GM18858 (cell line): ENCODE results near the gene CHMP4A.

ENCODE experiments used
- ATAC-seq: cut with Tn5 transposase; IDR thresholded peaks from one replicate; pipeline ENCODE4 v1.9.1; 2021; ENCODE audit not compliant: unreplicated experiment

Gene CHMP4A, protein sequence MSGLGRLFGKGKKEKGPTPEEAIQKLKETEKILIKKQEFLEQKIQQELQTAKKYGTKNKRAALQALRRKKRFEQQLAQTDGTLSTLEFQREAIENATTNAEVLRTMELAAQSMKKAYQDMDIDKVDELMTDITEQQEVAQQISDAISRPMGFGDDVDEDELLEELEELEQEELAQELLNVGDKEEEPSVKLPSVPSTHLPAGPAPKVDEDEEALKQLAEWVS

DNA sequence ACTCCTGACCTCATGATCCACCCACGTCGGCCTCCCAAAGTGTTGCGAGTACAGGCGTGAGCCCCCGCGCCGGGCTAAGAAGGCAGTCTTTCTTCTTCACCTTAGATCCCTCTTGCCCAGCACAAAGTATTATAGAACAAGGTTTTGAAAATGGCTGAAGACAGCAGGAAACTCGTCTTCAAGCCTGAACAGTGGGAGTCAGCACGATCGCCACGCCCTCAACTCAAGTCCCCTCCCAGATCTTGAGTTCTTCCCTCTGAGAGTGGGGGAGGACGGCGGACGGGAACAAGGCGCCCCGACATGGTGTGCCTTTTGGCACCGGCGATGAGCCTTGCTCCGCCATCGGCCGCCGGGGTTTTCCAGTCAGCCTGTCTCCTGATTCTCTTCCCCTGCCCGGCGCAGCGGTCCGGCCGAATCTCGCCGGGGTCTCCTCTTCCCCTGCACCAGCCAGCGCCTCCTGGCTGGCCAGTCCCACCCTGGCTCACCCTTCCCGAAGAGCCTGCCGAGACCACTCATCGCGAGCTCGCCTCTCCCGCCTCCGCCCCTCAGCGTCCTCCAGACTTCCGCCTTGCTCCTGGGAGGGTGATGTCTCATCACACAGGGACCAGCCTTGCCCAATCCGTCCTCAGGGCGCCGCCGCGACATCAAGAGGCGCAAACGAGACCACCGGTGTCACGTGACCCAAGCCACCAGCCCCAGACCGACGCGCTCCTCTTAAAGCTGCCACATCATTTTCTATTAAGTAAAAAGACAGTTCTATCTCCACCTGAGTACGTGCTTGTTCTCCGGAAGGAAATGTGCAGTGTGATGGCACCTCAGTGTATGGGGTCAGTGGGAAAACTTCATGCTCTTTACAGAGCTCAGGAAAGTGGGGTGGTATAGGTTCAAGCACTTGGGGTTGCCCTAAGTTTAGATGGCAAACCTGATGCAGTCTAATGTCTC, at the start of gene CHMP4A:
TSS of gene CHMP4A (minus strand) at position 565 of the 942 bp plus-strand sequence. CDS start at position 516, 49 bp downstream.
- ATAC-seq = peak; percentile 68

DNA sequence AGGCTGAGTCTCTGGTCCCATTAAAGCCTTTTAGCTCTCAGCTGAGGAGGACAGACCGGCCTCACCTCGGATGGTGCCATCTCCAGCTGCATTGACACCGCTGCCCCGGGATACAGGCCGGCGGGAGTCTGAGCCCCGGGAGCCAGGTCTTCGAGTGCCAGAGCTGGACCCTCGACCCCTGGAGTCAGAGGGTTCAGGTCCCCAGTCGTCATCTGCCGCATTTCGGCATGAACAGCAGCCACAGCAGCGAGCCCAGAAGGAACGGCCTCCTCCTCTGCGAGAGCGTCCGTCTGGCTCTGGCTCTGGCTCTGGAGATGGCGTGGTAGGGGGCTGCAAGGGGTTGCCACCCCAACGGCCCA, 48.7 kb upstream of the CHMP4A start:
- no peak for ATAC-seq

DNA sequence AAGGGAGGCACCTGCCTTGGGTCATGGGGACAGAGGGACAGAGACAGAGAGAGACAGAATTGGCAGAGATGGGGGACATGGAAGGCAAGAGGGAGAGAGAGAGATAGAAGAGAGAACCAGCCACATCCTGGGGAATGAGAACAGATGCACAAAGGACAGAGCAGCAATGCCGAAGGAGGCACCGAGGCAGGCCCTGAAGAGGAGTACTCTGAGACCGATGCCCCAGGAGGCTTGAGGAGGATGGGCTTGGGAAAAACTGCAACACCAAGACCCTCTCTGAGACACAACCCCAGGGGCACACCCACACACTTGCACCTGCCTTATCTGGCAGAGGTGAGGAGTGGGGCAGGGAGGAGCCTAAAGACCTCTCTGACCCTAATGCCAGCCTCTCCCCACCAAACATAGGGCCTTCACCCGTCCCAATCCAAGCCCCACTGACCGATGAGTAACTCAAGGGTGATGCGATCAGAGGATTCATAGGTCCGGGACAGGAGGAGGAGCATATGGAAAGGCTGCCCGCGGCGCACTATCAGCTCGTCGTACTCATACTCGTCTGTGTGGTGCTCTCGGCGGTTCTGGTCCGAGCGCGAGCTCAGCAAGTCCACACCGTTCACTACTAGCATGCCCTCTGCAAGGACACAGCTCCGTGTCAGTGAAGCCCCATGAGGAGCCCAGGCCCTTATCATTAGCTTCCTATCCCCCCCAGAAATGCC, 48.1 kb upstream of the CHMP4A start:
- no peak for ATAC-seq

DNA sequence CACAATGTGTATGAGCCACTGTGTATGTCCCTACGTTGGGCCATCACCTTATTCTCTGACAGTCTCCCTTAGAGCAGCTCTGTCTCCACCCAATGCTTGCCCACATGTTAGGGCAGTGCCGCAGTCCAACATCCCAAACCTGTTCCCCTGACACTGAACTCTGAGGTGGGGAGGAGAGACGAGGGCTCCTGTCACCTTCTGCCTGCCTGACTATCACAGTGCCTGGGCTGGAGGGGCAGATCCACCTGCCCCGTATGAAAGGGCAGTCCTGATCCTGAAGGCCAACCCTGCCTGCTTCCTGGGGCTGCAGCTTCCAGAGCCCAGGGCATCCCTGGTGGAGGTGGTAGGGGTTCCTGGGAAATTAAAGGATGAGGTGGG, 47.5 kb upstream of the CHMP4A start:
- ATAC-seq = no peak

DNA sequence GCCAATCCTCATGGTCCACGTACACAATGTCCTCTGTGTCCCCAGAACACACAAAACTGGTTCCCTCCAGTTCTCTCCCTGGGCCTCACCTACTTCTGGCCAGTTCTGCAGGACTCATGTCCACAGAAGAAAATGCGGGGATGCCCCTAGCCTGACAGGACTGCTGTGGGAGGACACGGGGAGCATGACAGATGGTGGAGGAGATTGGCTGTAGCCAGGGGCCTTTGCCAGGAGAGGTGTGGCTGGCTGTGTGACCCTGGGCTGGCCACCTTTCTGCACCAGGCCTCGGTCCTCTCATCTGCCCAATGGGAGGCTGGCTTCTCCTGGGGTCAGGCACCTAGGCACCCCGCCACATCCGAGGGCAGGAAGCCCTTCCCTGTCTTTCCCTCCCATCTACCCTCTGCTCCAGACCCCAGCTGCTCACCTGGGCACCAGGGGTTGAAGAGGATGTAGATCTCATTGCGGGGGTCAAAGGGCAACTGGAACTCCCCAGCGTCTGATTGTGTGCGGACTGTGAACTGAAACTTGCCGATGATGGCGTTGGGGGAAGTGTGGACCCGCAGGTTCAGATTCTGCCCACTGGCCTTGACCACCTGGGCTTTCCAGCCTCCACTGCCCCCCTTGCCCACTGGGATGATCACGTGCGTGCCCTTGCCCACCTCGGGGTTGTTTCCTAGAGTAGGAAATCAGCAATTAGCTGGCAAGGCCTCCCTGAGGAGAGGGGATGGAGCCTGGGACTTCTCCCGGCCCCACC, 46.9 kb upstream of the CHMP4A start:
- no peak for ATAC-seq

DNA sequence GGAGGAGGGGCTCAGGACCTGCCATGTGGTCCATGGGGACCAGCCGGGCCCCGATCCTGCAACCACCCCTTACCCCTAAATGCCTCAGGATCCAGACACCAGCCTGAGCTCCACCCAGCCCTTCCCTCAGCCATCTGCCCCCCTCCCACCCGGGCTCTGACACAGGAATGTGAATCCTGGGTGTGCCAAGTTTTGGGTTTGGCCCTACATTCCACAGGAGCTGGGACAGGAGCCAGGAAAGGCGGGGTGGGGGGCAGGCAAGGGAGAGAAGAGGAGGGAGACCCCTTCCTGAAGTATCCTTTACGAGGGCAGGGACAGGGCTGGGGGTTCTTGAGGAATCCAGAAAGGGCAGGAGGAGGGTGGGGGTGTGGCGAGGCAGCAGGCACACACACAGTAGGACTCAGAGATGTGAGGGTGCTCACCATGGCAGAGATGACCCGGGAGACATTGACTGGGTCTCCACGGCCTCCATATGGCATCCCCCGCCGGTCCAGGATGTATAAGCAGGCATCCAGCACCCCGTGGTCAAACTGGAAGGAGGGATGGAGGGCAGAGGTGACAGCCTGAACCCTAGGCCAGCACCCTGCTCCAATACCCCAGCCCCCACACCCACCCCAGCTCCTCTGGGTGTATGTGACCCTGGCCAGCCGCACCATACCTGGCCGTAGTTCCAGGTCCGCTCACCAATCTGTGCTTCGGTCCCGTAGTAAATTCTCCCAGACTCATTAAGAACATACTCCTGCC, 46.2 kb upstream of the CHMP4A start:
- ATAC-seq = no peak

DNA sequence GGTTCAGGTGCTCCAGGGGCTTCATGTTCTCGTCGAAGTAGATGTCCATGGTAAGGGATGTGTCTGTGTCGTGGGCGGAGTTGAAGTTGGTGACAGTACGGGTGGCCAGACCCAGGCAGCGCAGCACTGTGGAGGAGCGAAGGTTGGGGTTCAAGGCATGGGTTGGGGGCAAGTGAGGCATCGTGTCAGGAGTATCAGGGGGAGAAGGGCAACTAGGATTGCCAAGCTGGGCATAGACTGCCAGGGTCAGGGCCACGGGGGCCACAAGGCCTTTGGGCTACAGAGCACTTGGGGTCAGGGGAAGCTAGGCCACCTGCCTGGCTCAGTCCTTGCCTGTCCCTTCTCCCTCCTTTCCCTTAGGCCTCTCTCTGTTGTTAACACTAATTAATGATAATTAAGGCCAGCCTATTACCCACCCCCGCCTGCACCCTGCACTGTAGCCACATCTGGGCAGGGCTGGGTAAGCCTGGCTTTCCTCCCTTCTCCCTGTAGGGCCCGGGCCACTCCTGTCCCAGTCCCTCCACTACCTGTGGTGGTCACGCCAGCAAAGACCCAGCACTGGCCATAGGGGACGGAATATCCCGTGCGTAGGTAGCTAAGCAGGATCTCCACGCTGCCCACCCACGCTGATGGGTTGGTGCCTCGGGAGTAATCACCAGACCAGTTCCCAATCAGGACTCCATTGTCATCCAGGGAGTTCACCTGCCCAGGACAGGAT, 45.4 kb upstream of the CHMP4A start:
- ATAC-seq = no peak

DNA sequence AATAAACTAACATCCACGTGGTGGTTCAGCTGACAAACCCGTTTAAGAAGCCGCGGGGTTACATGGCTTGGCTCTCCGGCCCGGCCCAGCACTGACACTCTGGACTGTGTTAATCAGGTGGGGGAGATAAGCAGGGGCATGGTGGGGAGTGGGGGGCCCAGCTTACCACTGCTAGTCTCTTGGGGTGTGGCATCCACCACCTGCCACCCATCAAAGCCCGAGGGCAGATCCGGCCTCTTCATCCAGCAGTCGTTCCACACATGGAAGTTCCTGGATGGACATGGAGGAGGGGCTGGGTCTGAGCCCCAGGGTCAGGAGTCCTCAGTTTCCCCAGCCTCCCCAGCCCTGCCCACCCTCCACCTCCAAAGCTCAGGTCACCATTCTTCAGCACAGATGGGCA, 44.8 kb upstream of the CHMP4A start:
- no peak for ATAC-seq

DNA sequence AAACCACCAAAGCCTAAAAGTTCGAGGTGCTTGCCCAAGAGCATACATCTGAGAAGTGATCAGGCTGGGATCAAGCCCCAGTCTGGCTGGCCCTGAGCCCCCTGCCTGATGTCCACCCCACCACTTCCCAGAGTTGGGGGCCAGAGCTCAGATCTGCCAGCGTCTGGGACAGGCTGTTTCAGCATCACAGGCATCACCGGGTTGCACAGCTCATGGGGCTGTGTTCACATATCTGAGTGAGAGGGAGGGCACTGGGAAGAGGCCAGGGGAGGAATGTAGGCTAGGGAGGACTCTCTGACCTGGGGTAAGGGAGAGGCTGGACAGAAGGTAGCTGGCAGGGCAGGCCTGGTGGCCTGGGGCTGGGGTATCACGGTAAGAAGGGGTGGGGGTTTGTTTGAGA, 43.7 kb upstream of the CHMP4A start:
- ATAC-seq = no peak

DNA sequence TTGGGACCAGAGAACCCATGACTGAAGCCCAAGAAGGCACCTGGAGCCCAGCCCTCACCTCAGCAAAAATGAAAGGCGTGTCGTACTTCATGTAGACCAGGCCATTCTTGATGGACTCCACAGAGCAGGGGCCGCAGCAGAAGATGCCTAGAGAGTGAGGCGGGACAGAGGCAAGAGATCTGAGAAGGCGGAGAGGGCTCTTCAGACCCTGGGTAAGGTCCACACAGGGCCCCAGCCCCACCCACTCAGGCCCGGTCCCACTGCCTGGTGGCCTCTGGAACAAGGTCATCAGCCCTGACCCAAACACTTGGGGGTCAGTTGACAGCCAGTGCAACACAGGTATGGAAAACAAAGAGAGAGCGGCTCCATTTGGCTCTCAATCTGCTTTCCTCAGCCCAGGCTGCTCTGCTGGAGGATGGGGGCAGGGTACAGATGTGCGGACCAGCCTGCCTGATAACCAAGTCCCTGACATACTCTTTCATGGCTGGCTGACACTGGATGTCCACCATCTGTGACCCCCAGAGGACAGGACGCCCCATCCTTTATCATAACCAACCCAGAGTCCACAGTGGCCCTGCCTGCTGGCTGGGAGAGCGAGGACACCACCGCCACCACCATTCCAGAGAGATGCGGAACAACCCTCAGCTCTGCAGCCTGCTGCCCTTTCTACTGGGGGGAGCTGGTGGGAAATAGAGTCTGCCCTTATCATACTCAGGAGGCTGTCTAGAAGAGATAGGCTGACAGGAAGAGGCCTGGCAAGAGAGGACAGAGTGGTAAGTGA, 42.8 kb upstream of the CHMP4A start:
- no peak for ATAC-seq

DNA sequence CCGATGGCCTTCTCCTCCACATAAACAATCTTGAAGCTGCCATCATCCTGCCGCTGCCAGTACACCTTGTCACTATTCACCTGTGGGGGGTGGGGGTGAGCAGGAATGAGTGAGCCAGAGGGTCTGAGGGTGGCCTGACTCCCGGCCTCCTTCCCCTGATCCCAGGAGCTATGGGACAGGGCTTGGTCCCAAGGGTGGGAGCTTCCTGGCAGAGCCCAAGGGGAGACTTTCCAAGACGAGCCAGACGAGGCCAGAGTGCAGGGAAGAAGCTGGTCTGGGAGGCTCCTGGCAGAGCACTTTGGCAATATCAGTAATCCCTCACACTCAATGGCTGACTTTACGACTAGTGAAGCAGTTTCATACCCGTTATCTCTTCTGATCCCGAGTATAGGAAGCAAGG, 42.1 kb upstream of the CHMP4A start:
- no peak for ATAC-seq

DNA sequence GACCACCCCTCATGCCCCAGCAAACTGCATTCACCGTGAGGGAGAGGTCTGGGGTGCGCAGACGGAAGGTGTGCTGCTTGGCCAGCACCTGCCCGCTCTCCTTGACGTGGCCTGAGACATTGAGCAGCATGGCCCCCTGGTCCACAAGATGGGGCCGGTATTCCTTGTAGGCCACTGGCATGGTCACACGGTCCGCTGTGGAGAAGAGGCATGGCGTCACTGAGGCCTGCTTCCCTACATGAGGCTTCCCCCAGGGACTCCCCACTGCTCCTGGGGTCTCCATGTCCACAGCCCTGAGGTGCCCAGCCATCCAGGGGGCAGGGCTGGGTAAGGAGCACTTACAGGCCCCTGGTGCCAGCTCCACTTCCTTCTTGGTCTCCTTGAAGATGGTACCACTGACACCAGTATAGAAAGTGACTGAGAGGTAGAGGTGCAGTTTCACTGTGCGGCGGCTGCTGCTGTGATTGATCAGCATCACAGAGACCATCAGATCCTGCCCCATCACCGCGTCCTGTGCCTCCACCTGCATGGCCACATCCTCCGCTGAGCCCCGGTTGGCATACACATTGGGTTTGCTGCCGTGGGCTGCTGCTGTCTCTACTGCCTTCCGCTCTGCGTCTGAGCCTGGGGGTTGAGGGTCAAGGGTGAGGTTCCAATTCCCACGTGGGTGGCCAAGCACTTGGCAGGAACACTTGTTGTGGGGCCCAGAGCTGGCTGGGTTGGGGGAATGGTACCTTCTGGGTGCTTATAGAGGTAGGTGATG, 41.5 kb upstream of the CHMP4A start:
- ATAC-seq = no peak

DNA sequence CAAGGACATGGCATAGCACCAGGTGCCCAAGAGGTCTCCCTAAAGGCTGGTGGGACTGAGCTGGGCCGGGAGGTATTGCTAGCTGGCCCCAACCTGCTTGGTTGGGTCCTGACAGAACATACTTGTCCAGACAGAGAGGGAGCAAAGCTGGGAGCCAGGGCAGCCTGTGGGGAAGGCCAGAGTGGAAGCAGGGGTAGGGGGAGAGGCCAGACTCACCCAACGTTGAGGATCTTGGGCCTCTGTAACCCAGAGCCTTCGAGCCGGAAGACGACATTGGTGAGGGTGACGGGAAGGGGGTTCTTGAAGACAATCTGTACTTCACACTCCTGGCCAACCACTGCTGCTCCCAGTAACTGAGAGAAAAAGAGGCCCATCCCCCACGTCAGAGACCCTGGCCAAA, 40.6 kb upstream of the CHMP4A start:
- ATAC-seq = no peak

DNA sequence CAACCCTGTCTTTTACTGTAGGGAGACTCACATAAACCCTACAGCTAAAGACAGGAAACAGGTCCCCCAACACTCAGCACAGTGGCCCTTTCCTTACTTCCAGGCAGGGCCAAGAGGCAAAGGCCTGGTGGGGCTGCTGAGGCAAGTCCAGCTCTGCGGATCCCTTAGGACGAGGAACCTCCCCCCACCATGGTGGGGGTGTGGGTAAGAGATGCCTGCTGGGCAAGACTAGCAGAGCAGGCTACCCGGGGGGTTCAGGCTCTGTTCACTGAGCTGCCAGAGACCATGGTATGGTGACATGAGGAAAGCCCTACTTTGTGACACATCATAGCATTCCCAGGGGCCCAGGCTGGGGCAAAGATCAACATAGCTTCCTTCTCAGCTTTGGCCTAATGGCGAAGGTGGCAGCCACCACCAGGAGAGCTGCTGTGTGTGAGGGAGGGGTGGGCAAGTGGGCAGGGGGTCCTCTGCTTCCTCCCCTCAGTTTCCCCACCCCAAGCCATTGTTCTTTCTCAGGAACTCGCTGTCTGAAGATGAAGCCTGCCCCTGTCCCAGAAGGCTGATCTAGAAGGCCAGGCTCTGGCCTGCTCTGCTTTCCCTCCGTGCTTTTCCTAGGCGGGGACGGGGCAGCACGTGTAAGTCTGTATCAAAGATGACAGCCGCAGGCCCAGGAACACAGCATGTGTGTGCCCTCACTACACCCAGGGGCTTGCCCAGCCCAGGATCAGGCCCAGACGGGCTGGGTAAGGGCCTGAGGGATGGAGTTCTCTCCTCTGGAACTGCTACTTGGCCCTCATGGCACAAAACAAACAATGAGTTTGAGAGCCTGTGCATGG, 39.2 kb upstream of the CHMP4A start:
- ATAC-seq = no peak

DNA sequence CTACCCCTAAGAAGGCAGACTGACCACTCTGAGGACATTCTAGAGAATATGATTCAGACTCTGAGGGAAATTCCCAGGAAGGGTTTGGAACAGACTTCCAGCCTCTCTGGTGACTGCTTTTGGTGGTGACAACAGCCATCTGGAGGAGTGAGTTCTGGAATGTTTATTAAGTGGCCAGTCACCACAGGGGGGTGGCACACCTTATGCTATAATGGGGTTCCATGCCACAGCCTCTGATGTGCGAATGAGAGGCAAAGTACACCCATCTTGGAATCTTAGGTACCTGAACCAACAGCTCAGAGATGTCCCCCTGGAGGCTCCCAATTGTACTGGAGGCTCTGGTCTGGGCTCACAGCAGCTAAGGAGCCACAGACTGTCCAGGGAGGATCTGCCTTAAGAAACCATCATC, 38.6 kb upstream of the CHMP4A start:
- no peak for ATAC-seq

DNA sequence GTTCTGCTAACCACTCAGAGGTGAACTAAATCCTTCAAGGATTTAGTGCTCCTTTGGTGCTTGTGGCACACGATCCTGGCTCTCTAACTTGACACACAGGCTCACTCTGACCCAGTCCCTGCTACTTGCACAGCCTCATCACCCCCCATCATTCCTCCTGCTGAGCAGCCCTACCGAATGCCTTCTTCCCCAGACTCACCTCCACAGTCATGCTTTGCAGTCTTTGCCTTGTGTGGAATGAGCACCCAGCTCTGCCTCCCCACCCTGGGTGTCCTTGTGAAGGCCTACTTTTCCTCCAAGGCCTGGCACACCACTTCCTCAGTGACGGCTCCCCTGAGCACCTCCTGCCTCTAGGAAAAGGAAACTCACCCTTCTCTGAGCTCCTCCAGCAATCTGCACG, 37.1 kb upstream of the CHMP4A start:
- no peak for ATAC-seq

DNA sequence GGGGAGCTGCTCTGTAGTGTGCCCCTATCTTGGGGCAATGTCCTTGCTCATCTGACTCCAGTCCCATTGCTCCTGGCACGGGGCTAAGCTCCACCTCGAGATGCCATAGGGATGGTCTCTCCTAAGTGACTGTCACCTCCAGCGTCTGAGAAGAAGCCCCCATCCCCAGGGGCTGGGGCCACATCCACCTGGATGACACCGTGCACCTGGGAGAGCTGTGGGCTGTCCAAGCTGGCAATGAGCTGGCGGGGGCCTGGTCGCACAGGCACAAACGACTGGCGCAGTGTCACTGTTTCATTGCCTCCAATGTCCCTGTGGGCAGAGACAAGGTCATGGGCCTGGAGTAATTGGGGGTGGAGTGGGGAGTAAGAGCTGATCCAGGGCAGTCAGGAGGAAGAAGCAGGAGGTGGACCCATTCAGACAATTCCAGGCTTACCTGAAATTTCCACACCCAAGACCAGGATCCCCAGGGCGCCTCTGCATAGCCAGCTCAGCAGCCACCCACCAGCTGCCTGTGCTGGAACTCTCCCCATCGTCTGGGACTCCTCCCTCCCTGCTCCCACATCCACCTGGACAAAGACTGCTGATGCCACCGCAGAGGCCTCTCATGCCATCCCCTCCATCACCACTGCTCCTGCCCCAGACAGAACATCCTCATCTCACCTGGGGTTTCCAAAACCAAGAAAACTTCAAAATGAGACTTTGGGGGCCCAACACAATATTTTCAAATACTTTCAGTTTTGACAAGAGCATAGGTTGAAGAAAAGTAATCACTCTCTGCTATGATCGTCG, 36.1 kb upstream of the CHMP4A start:
- ATAC-seq = no peak
